Small intestine (tissue), 7 donors: Measurements from ENCODE around the gene ATG13. TPM values are rescaled to one million over a fixed set of nuclear protein-coding genes. Genes with fewer than 3 reads are reported as not detected.

Experiments
- DNase-seq, 2 donors: peaks; one replicate each; pipeline versions ENCODE4 v3.0.0 to v3.0.0-alpha.2; 2013
- FAIRE-seq: peaks from 2 replicates; lab custom pipeline; 2012; peaks lifted over from hg19 to GRCh38; lab: Jason Lieb, UNC
- H3K27ac ChIP-seq, 3 donors: one replicate each; pipeline ENCODE4 v1.5.1; 2013; ENCODE audit warnings: low read length in 2 of 3, mild to moderate bottlenecking in 2 of 3, control low read depth in 1 of 3, inconsistent platforms in 1 of 3, low read depth in 1 of 3, moderate library complexity in 1 of 3
- H3K27me3 ChIP-seq, 3 donors: one replicate each; pipeline ENCODE4 v1.6.1; 2013; ENCODE audit warnings: low read length in 3 of 3, inconsistent platforms in 1 of 3; ENCODE audit not compliant: control insufficient read depth in 3 of 3, insufficient read depth in 3 of 3
- H3K36me3 ChIP-seq, 3 donors: one replicate each; pipeline ENCODE4 v1.6.1; 2013; ENCODE audit warnings: low read length in 3 of 3, inconsistent platforms in 1 of 3, low read depth in 1 of 3, mild to moderate bottlenecking in 1 of 3, moderate library complexity in 1 of 3; ENCODE audit not compliant: control insufficient read depth in 3 of 3, insufficient read depth in 2 of 3
- H3K4me1 ChIP-seq, 3 donors: one replicate each; pipeline ENCODE4 v1.6.1; 2013; ENCODE audit warnings: low read length in 2 of 3, inconsistent platforms in 1 of 3, low read depth in 1 of 3, mild to moderate bottlenecking in 1 of 3, moderate library complexity in 1 of 3; ENCODE audit not compliant: control insufficient read depth in 3 of 3, insufficient read depth in 2 of 3
- H3K4me3 ChIP-seq, 3 donors: one replicate each; pipeline ENCODE4 v1.5.1; 2013; ENCODE audit warnings: low read length in 3 of 3, control low read depth in 1 of 3, inconsistent platforms in 1 of 3, low read depth in 1 of 3, mild to moderate bottlenecking in 1 of 3, moderate library complexity in 1 of 3
- H3K9me3 ChIP-seq, 2 donors: one replicate each; pipeline ENCODE4 v1.6.1; 2013; ENCODE audit warnings: low read depth in 1 of 2, low read length in 1 of 2; ENCODE audit not compliant: control insufficient read depth in 2 of 2, insufficient read depth in 1 of 2
- WGBS, 3 donors: extraction: QIAGEN DNeasy Blood & Tissue Kit; methylation state at CpG; one replicate each; pipeline ENCODE4 v1.1.7; 2013; 5-methylcytosine and 5-hydroxymethylcytosine counted together
- polyA plus RNA-seq, 4 donors: library from polyadenylated mRNA; stranded (reverse) in 3 of 4; unstranded in 1 of 4; fragments of 200-250 nt in 3 of 4; fragments of 120-200 nt in 1 of 4; gene quantifications; one replicate each; pipeline versions ENCODE4 v1.2.1 to v1.2.3, GENCODE V29; 2013
- donor health status: healthy with polysubstance abuse.
- donor health status: control.
- donor health status: control.
- donor health status: Bipolar disorder and iron deficiency.
- donor health status: healthy.

Gene ATG13
- polyA plus RNA-seq, 4 donors = 35.7 to 55.3 (median 37.4) TPM

- H3K36me3 ChIP-seq = no peaks in the 10 kb centered on the region
- 83 to 90% (median 86%) methylated on average over 8 of the region's 8 CpGs for WGBS, 3 donors
- H3K9me3 ChIP-seq = no peaks in the 10 kb centered on the region
- no peaks in the 10 kb centered on the region for H3K27me3 ChIP-seq
- no peak for DNase-seq
- H3K27ac ChIP-seq = no peak overlapping the region
- H3K4me3 ChIP-seq = no peak overlapping the region
- no peak for FAIRE-seq
- peaks cover 0 to 2% (median 0%) of the 10 kb centered on the region in 3 donors for H3K4me1 ChIP-seq
Measured at GRCh38 chr11:46723359-46723680, 106.0 kb downstream of the ATG13 start.

DNA sequence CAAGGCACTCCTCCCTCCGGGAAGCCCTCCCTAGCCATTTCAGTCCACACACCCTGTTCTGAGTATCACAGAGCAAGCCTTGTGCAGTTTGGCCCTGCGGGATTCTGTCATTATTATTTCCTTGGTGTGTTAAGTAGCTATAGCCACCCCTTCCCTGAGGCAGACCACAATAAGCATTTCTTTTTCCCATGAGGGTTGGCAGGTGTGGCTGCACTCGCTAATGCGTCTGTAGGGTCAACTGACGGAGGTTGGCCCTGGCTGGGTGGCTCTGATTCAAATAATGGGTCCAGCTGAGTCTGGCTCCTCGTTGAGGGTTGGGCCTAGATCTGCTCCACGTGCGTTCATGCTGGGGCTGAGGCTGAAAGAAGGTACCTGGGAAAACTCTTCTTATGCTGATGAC is 106.7 kb downstream of the ATG13 start:
- Histone ChIP-seq H3K4me3 (no peak overlapping the region), H3K36me3 (no peaks in the 10 kb centered on the region), H3K4me1 (no peaks in the 10 kb centered on the region), H3K27ac (no peak overlapping the region), H3K9me3 (no peaks in the 10 kb centered on the region), H3K27me3 (no peaks in the 10 kb centered on the region)
- no peak for FAIRE-seq
- WGBS, 3 donors = 61 to 66% (median 63%) methylated on average over 8 of the region's 8 CpGs
- DNase-seq = no peak

Other genes with a start within 250 kb of the ATG13 start
- 100 to 1,000 TPM; 179 to 356 (median 226) TPM for gene MDK, start 235.9 kb upstream of the ATG13 start, polyA plus RNA-seq
- 1 to 10 TPM in 3 of 4 donors, not detected in 1; 3.1 to 7.8 (median 5.8) TPM for gene CHRM4, start 225.8 kb upstream of the ATG13 start, polyA plus RNA-seq
- 10 to 100 TPM in 2 of 4 donors, 1 to 10 TPM in 2; 7.8 to 22.2 (median 12.6) TPM for gene AMBRA1, start 23.5 kb upstream of the ATG13 start, polyA plus RNA-seq
- 1 to 10 TPM; 3.0 to 4.8 (median 3.3) TPM for gene HARBI1, start 326 bp upstream of the ATG13 start, polyA plus RNA-seq
- gene ARHGAP1, start 83.1 kb downstream of the ATG13 start, polyA plus RNA-seq = 10 to 100 TPM; 18.6 to 49.0 (median 26.0) TPM
- 10 to 100 TPM in 3 of 4 donors, 1 to 10 TPM in 1; 8.7 to 11.6 (median 11.5) TPM for gene ZNF408, start 83.5 kb downstream of the ATG13 start, polyA plus RNA-seq
- gene F2, start 101.7 kb downstream of the ATG13 start, polyA plus RNA-seq = 1 to 10 TPM in 1 of 4 donors, under 1 TPM in 1, not detected in 2; 0.09 to 2.3 TPM
- 10 to 100 TPM in 2 of 4 donors, 1 to 10 TPM in 2; 6.2 to 46.6 (median 17.8) TPM for gene CKAP5, start 228.7 kb downstream of the ATG13 start, polyA plus RNA-seq